ENCODE measurements around the gene APBB2. TPM values are rescaled to one million over a fixed set of nuclear protein-coding genes. Genes with fewer than 3 reads are reported as not detected.

APBB2 gene
- polyA plus RNA-seq, 3 donors, result 0.15 to 0.33 TPM; not detected in 1

GRCh38 chr4:40952672-40953071, 261.7 kb downstream of the APBB2 start:
- no peaks in the 10 kb centered on the region for H3K79me2 ChIP-seq (ENCODE audit: insufficient read depth, low read length)
- H4K20me1 ChIP-seq (ENCODE audit: insufficient read depth, low read length), result no peaks in the 10 kb centered on the region
- no peak overlapping the region for H3K4me3 Mint-ChIP-seq
- H3K27ac Mint-ChIP-seq, result peak overlapping the region; percentile 75 to 92 (median 89)
- H3K4me1 ChIP-seq (ENCODE audit: control insufficient read depth in 1 of 2, insufficient read depth in 2 of 2, low read length in 2 of 2), result peaks cover 30 to 36% of the 10 kb centered on the region in 2 donors
- H3K36me3 ChIP-seq (replicated peaks in 1 of 2; ENCODE audit: control insufficient read depth in 1 of 2, insufficient read depth in 2 of 2, low read length in 2 of 2), result no peaks in the 10 kb centered on the region
- peak overlapping the region in 1 of 3 experiments; percentile 3 for H3K4me3 ChIP-seq (replicated peaks in 1 of 3; ENCODE audit: low read depth in 2 of 3, low read length in 3 of 3)
- H3K36me3 Mint-ChIP-seq, result no peaks in the 10 kb centered on the region
- H3K4me1 Mint-ChIP-seq, result peaks cover 37% of the 10 kb centered on the region
- H3K9ac ChIP-seq (ENCODE audit: insufficient read depth, low read length, poor library complexity, severe bottlenecking), result no peak overlapping the region
- H3K27ac ChIP-seq (ENCODE audit: low read depth in 1 of 2, low read length in 2 of 2), result peak overlapping the region; percentile 71 to 75
- WGBS (ENCODE audit: insufficient coverage), result 80% methylated on average over 1 of the region's 7 CpGs
- peak overlapping the region; percentile 17 for H3K4me2 ChIP-seq (replicated peaks; ENCODE audit: extremely low read depth, low read length, poor library complexity, severe bottlenecking)
- no peaks in the 10 kb centered on the region for H3K27me3 ChIP-seq (ENCODE audit: control insufficient read depth in 2 of 2, insufficient read depth in 2 of 2, low read length in 2 of 2)
- H3K27me3 Mint-ChIP-seq (ENCODE audit: low read depth in 3 of 3), result peaks cover 0 to 4% (median 0%) of the 10 kb centered on the region in 3 donors
- TF ChIP-seq, protein P1, sequence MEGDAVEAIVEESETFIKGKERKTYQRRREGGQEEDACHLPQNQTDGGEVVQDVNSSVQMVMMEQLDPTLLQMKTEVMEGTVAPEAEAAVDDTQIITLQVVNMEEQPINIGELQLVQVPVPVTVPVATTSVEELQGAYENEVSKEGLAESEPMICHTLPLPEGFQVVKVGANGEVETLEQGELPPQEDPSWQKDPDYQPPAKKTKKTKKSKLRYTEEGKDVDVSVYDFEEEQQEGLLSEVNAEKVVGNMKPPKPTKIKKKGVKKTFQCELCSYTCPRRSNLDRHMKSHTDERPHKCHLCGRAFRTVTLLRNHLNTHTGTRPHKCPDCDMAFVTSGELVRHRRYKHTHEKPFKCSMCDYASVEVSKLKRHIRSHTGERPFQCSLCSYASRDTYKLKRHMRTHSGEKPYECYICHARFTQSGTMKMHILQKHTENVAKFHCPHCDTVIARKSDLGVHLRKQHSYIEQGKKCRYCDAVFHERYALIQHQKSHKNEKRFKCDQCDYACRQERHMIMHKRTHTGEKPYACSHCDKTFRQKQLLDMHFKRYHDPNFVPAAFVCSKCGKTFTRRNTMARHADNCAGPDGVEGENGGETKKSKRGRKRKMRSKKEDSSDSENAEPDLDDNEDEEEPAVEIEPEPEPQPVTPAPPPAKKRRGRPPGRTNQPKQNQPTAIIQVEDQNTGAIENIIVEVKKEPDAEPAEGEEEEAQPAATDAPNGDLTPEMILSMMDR (IDR thresholded peaks at IDR 0.05), result no peak
- peak in 1 of 3 donors; percentile 11 for DNase-seq
- intact Hi-C loops (cut with micrococcal nuclease), result no loop called here
- no peaks in the 10 kb centered on the region for H3K9me3 ChIP-seq (replicated peaks in 1 of 2; ENCODE audit: control insufficient read depth in 1 of 2, insufficient read depth in 1 of 2, low read length in 2 of 2)
- peak overlapping the region; percentile 33 for H2AFZ ChIP-seq (ENCODE audit: insufficient read depth, low read depth, low read length, poor library complexity, severe bottlenecking)
- H3K9me3 Mint-ChIP-seq, result peaks cover 0 to 2% (median 0%) of the 10 kb centered on the region in 7 donors

- Mint-ChIP-seq H3K27ac (peak overlapping the region; percentile 75 to 92 (median 89)), H3K36me3 (no peaks in the 10 kb centered on the region), H3K27me3 (ENCODE audit: low read depth in 3 of 3) (peaks cover 0 to 4% (median 0%) of the 10 kb centered on the region in 3 donors), H3K4me3 (no peak overlapping the region), H3K4me1 (peaks cover 37% of the 10 kb centered on the region), H3K9me3 (peaks cover 0 to 2% (median 0%) of the 10 kb centered on the region in 7 donors)
- TF ChIP-seq, protein P1 (IDR thresholded peaks at IDR 0.05), result no peak
- H3K27me3 ChIP-seq (ENCODE audit: control insufficient read depth in 2 of 2, insufficient read depth in 2 of 2, low read length in 2 of 2), result no peaks in the 10 kb centered on the region
- H3K79me2 ChIP-seq (ENCODE audit: insufficient read depth, low read length), result no peaks in the 10 kb centered on the region
- no peaks in the 10 kb centered on the region for H3K9me3 ChIP-seq (replicated peaks in 1 of 2; ENCODE audit: control insufficient read depth in 1 of 2, insufficient read depth in 1 of 2, low read length in 2 of 2)
- peak overlapping the region; percentile 33 for H2AFZ ChIP-seq (ENCODE audit: insufficient read depth, low read depth, low read length, poor library complexity, severe bottlenecking)
- H4K20me1 ChIP-seq (ENCODE audit: insufficient read depth, low read length), result no peaks in the 10 kb centered on the region
- intact Hi-C loops (cut with micrococcal nuclease), result no loop called here
- peak overlapping the region; percentile 71 to 75 for H3K27ac ChIP-seq (ENCODE audit: low read depth in 1 of 2, low read length in 2 of 2)
- H3K9ac ChIP-seq (ENCODE audit: insufficient read depth, low read length, poor library complexity, severe bottlenecking), result no peak overlapping the region
- peak; percentile 48 to 62 (median 59) for DNase-seq
- H3K36me3 ChIP-seq (replicated peaks in 1 of 2; ENCODE audit: control insufficient read depth in 1 of 2, insufficient read depth in 2 of 2, low read length in 2 of 2), result no peaks in the 10 kb centered on the region
- peaks cover 30 to 36% of the 10 kb centered on the region in 2 donors for H3K4me1 ChIP-seq (ENCODE audit: control insufficient read depth in 1 of 2, insufficient read depth in 2 of 2, low read length in 2 of 2)
- H3K4me2 ChIP-seq (replicated peaks; ENCODE audit: extremely low read depth, low read length, poor library complexity, severe bottlenecking), result peak overlapping the region; percentile 17
- no CpG with 5 or more reads among the region's 4 CpGs for WGBS (ENCODE audit: insufficient coverage)
- peak overlapping the region in 1 of 3 experiments; percentile 3 for H3K4me3 ChIP-seq (replicated peaks in 1 of 3; ENCODE audit: low read depth in 2 of 3, low read length in 3 of 3)
Measured at GRCh38 chr4:40952217-40952616, 262.1 kb downstream of the APBB2 start.
